WTC11 (cell line): ENCODE results near the gene EIF5B. TPM values are rescaled to one million over a fixed set of nuclear protein-coding genes. Genes with fewer than 3 reads are reported as not detected.

Experiments used
- ATAC-seq: fragments of 200-7000 bp; cut with Tn5 transposase; 2 replicates; pipeline ENCODE4 v1.10.0; 2021; ENCODE audit warnings: mild to moderate bottlenecking, moderate library complexity
- CTCF ChIA-PET: fragments of 300-600 bp; sonication (Branson Sonifier 250); formaldehyde crosslinking; loops from one replicate; lab custom pipeline; 2021; ENCODE audit warnings: antibody characterized with exemption; lab: Charles Lee
- POLR2A ChIA-PET: fragments of 350-600 bp; sonication (Branson Sonifier 250); formaldehyde crosslinking; loops from one replicate; lab custom pipeline; 2021; ENCODE audit warnings: antibody characterized with exemption; lab: Charles Lee
- DNase-seq: peaks from one replicate; pipeline ENCODE4 v3.0.0; 2021; ENCODE audit warnings: low spot score
- H3K27ac Mint-ChIP-seq: 2 replicates; pipeline ENCODE4 v1.8.0; 2021; ENCODE audit warnings: mixed read lengths
- H3K27me3 Mint-ChIP-seq: 2 replicates; pipeline ENCODE4 v1.8.0; 2021; ENCODE audit warnings: low read depth, mild to moderate bottlenecking, moderate library complexity, mixed read lengths
- H3K36me3 Mint-ChIP-seq: 2 replicates; pipeline ENCODE4 v1.8.0; 2021; ENCODE audit warnings: mixed read lengths
- H3K4me1 Mint-ChIP-seq: 2 replicates; pipeline ENCODE4 v1.8.0; 2022; ENCODE audit warnings: mixed read lengths
- H3K4me3 Mint-ChIP-seq: 2 replicates; pipeline ENCODE4 v1.8.0; 2021; ENCODE audit warnings: mild to moderate bottlenecking, moderate library complexity, mixed read lengths
- H3K9me3 Mint-ChIP-seq: 2 replicates; pipeline ENCODE4 v1.8.0; 2021; ENCODE audit warnings: mixed read lengths
- CTCF ChIP-seq: fragments of 200-600 bp; IDR thresholded peaks from 2 replicates; pipeline ENCODE4 v1.8.0; 2022; ENCODE audit warnings: antibody characterized with exemption
- E2F1 ChIP-seq: sonication (generic); formaldehyde crosslinking; IDR thresholded peaks from 2 replicates; pipeline ENCODE4 v1.8.0; 2022; ENCODE audit warnings: mild to moderate bottlenecking, missing genetic modification reagents
- FOXK1 ChIP-seq: sonication (generic); formaldehyde crosslinking; IDR thresholded peaks from 2 replicates; pipeline ENCODE4 v1.8.0; 2022; ENCODE audit warnings: mild to moderate bottlenecking, moderate library complexity, missing genetic modification reagents
- MYBL2 ChIP-seq: sonication (generic); formaldehyde crosslinking; IDR thresholded peaks from 2 replicates; pipeline ENCODE4 v1.8.1; 2023; ENCODE audit warnings: mild to moderate bottlenecking, moderate library complexity, missing genetic modification reagents
- NFATC4 ChIP-seq: fragments of 250-450 bp; sonication (Bioruptor Pico); IDR thresholded peaks from 2 replicates; pipeline ENCODE4 v1.9.0; 2021; ENCODE audit warnings: mild to moderate bottlenecking
- NFE2L1 ChIP-seq: sonication (generic); formaldehyde crosslinking; IDR thresholded peaks from 2 replicates; pipeline ENCODE4 v1.8.1; 2023; ENCODE audit warnings: missing genetic modification reagents
- SMAD3 ChIP-seq: sonication (generic); formaldehyde crosslinking; IDR thresholded peaks from 2 replicates; pipeline ENCODE4 v1.8.0; 2022; ENCODE audit warnings: missing genetic modification reagents, mild to moderate bottlenecking, borderline replicate concordance
- TEAD1 ChIP-seq: sonication (generic); formaldehyde crosslinking; IDR thresholded peaks from 2 replicates; pipeline ENCODE4 v1.8.0; 2022; ENCODE audit warnings: mild to moderate bottlenecking, missing genetic modification reagents
- TEAD4 ChIP-seq: sonication (generic); formaldehyde crosslinking; IDR thresholded peaks from 2 replicates; pipeline ENCODE4 v1.8.0; 2022; ENCODE audit warnings: mild to moderate bottlenecking, missing genetic modification reagents
- TP53 ChIP-seq: sonication (generic); formaldehyde crosslinking; IDR thresholded peaks from 2 replicates; pipeline ENCODE4 v1.8.1; 2023; ENCODE audit warnings: mild to moderate bottlenecking, missing genetic modification reagents
- USF1 ChIP-seq: sonication (generic); formaldehyde crosslinking; IDR thresholded peaks from 2 replicates; pipeline ENCODE4 v1.8.0; 2022; ENCODE audit warnings: mild to moderate bottlenecking, missing genetic modification reagents
- ZNF232 ChIP-seq: sonication (generic); formaldehyde crosslinking; IDR thresholded peaks from 2 replicates; pipeline ENCODE4 v1.8.0; 2022; ENCODE audit warnings: mild to moderate bottlenecking, missing genetic modification reagents
- ZNF512 ChIP-seq: sonication (generic); formaldehyde crosslinking; IDR thresholded peaks from 2 replicates; pipeline ENCODE4 v1.8.1; 2022; ENCODE audit warnings: missing genetic modification reagents, borderline replicate concordance
- ZNF532 ChIP-seq: fragments of 250-450 bp; sonication (Bioruptor Pico); IDR thresholded peaks from 2 replicates; pipeline ENCODE4 v1.9.0; 2021; ENCODE audit warnings: mild to moderate bottlenecking, borderline replicate concordance
- total RNA-seq: library from RNA; stranded (reverse); gene quantifications from 3 replicates; pipeline ENCODE4 v1.2.3, GENCODE V29; 2021
- TF ChIP-seq, protein P1 (sequence below): sonication (generic); formaldehyde crosslinking; IDR thresholded peaks from 2 replicates; pipeline ENCODE4 v1.8.0; 2023; ENCODE audit warnings: missing genetic modification reagents
- TF ChIP-seq, protein P2 (sequence below): fragments of 250-450 bp; sonication (Bioruptor Pico); IDR thresholded peaks from 2 replicates; pipeline ENCODE4 v1.9.0; 2021; ENCODE audit warnings: mild to moderate bottlenecking
- TF ChIP-seq, protein P3 (sequence below): fragments of 250-450 bp; sonication (Bioruptor Pico); IDR thresholded peaks from 2 replicates; pipeline ENCODE4 v2.1.2; 2022; ENCODE audit warnings: mild to moderate bottlenecking, moderate library complexity
- TF ChIP-seq, protein P4 (sequence below): sonication (generic); formaldehyde crosslinking; IDR thresholded peaks from 2 replicates; pipeline ENCODE4 v1.8.1; 2022; ENCODE audit warnings: low read depth, missing genetic modification reagents, borderline replicate concordance

EIF5B gene
- total RNA-seq, 1 experiment from 2014 or later, result 68.8 TPM

- no peak overlapping the region for H3K4me3 Mint-ChIP-seq
- DNase-seq (no peak), ATAC-seq (no peak)
- ChIA-PET CTCF (no interaction called here), POLR2A (no interaction called here)
- no peak for TF ChIP-seq TP53 (CRISPR knock-in tag)
- no peak for TF ChIP-seq NFATC4 (CRISPR knock-in tag)
- no peak for TF ChIP-seq NFE2L1 (CRISPR knock-in tag)
- TF ChIP-seq FOXK1 (CRISPR knock-in tag), result no peak
- no peak for TF ChIP-seq TEAD1 (CRISPR knock-in tag)
- TF ChIP-seq ZNF532 (CRISPR knock-in tag), result no peak
- TF ChIP-seq, protein P1, sequence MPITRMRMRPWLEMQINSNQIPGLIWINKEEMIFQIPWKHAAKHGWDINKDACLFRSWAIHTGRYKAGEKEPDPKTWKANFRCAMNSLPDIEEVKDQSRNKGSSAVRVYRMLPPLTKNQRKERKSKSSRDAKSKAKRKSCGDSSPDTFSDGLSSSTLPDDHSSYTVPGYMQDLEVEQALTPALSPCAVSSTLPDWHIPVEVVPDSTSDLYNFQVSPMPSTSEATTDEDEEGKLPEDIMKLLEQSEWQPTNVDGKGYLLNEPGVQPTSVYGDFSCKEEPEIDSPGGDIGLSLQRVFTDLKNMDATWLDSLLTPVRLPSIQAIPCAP (CRISPR knock-in tag), result no peak
- no peak for TF ChIP-seq USF1 (CRISPR knock-in tag)
- no peak for TF ChIP-seq CTCF
- TF ChIP-seq ZNF512 (CRISPR knock-in tag), result no peak
- TF ChIP-seq, protein P2, sequence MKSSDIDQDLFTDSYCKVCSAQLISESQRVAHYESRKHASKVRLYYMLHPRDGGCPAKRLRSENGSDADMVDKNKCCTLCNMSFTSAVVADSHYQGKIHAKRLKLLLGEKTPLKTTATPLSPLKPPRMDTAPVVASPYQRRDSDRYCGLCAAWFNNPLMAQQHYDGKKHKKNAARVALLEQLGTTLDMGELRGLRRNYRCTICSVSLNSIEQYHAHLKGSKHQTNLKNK (CRISPR knock-in tag), result no peak
- no peak for TF ChIP-seq E2F1 (CRISPR knock-in tag)
- no peak for TF ChIP-seq MYBL2
- TF ChIP-seq, protein P3, sequence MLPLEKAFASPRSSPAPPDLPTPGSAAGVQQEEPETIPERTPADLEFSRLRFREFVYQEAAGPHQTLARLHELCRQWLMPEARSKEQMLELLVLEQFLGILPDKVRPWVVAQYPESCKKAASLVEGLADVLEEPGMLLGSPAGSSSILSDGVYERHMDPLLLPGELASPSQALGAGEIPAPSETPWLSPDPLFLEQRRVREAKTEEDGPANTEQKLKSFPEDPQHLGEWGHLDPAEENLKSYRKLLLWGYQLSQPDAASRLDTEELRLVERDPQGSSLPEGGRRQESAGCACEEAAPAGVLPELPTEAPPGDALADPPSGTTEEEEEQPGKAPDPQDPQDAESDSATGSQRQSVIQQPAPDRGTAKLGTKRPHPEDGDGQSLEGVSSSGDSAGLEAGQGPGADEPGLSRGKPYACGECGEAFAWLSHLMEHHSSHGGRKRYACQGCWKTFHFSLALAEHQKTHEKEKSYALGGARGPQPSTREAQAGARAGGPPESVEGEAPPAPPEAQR (CRISPR knock-in tag), result no peak
- TF ChIP-seq ZNF232, result no peak
- TF ChIP-seq TEAD4 (CRISPR knock-in tag), result no peak
- no peak for TF ChIP-seq SMAD3 (CRISPR knock-in tag)
- TF ChIP-seq, protein P4, sequence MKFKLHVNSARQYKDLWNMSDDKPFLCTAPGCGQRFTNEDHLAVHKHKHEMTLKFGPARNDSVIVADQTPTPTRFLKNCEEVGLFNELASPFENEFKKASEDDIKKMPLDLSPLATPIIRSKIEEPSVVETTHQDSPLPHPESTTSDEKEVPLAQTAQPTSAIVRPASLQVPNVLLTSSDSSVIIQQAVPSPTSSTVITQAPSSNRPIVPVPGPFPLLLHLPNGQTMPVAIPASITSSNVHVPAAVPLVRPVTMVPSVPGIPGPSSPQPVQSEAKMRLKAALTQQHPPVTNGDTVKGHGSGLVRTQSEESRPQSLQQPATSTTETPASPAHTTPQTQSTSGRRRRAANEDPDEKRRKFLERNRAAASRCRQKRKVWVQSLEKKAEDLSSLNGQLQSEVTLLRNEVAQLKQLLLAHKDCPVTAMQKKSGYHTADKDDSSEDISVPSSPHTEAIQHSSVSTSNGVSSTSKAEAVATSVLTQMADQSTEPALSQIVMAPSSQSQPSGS (CRISPR knock-in tag), result no peak
- H3K36me3 Mint-ChIP-seq, result peaks cover 71% of the 10 kb centered on the region
- no peak overlapping the region for H3K27ac Mint-ChIP-seq
- peaks cover 29% of the 10 kb centered on the region for H3K4me1 Mint-ChIP-seq
- H3K9me3 Mint-ChIP-seq, result no peaks in the 10 kb centered on the region
- no peaks in the 10 kb centered on the region for H3K27me3 Mint-ChIP-seq
These were observed 64.7 kb downstream of the EIF5B start for GRCh38 chr2:99401841-99402240.
